COLO668 (cell line): ENCODE measurements around the gene ARHGAP4.

Experiments
- DNase-seq: peaks from one replicate; lab custom pipeline; 2025; ENCODE audit not compliant: unreplicated experiment; lab: John Stamatoyannopoulos, UW

ARHGAP4 gene

GRCh38 chrX:153908219-153908860, 17.7 kb downstream of the ARHGAP4 start:
- no peak for DNase-seq

DNA sequence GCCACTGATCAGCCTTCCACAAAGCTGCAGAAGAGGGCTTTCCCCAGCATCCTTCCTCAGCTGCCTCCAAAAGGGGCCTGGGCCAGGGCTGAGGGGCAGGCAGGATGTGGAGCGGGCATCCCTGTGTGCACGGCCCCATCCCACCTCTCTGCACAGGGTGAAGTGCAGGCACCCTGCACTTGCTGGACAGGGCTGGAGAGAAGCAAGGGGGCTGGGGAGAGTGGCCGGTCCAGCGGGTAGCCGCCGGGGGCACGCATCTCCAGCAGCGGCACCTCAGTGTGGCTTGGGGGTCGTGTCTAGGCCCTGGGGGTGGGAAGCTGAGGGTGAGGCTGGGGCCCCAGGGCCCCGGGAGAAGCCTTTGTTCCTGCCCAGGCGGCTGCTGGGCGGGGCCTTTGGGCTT, 18.6 kb downstream of the ARHGAP4 start:
- DNase-seq, result no peak

DNA sequence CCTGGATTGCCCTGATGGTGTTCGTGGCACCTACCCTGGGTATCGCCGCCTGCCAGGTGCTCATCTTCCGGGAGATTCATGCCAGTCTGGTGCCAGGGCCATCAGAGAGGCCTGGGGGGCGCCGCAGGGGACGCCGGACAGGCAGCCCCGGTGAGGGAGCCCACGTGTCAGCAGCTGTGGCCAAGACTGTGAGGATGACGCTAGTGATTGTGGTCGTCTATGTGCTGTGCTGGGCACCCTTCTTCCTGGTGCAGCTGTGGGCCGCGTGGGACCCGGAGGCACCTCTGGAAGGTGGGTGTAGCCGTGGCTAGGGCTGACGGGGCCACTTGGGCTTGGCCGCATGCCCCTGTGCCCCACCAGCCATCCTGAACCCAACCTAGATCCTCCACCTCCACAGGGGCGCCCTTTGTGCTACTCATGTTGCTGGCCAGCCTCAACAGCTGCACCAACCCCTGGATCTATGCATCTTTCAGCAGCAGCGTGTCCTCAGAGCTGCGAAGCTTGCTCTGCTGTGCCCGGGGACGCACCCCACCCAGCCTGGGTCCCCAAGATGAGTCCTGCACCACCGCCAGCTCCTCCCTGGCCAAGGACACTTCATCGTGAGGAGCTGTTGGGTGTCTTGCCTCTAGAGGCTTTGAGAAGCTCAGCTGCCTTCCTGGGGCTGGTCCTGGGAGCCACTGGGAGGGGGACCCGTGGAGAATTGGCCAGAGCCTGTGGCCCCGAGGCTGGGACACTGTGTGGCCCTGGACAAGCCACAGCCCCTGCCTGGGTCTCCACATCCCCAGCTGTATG, 19.7 kb downstream of the ARHGAP4 start:
- no peak for DNase-seq

DNA sequence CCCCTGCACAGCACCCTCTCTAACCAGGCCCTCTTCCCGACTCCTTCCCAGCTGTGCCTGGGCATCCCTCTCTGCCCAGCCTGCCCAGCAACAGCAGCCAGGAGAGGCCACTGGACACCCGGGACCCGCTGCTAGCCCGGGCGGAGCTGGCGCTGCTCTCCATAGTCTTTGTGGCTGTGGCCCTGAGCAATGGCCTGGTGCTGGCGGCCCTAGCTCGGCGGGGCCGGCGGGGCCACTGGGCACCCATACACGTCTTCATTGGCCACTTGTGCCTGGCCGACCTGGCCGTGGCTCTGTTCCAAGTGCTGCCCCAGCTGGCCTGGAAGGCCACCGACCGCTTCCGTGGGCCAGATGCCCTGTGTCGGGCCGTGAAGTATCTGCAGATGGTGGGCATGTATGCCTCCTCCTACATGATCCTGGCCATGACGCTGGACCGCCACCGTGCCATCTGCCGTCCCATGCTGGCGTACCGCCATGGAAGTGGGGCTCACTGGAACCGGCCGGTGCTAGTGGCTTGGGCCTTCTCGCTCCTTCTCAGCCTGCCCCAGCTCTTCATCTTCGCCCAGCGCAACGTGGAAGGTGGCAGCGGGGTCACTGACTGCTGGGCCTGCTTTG, 20.5 kb downstream of the ARHGAP4 start:
- peak; percentile 21 for DNase-seq

- DNase-seq, result no peak
These were observed 21.8 kb downstream of the ARHGAP4 start, which contains the start of gene AVPR2 for GRCh38 chrX:153903991-153904957. Gene AVPR2, plus strand, starts transcription at chrX:153904673. Its CDS starts 473 bp downstream, at chrX:153905146.

DNA sequence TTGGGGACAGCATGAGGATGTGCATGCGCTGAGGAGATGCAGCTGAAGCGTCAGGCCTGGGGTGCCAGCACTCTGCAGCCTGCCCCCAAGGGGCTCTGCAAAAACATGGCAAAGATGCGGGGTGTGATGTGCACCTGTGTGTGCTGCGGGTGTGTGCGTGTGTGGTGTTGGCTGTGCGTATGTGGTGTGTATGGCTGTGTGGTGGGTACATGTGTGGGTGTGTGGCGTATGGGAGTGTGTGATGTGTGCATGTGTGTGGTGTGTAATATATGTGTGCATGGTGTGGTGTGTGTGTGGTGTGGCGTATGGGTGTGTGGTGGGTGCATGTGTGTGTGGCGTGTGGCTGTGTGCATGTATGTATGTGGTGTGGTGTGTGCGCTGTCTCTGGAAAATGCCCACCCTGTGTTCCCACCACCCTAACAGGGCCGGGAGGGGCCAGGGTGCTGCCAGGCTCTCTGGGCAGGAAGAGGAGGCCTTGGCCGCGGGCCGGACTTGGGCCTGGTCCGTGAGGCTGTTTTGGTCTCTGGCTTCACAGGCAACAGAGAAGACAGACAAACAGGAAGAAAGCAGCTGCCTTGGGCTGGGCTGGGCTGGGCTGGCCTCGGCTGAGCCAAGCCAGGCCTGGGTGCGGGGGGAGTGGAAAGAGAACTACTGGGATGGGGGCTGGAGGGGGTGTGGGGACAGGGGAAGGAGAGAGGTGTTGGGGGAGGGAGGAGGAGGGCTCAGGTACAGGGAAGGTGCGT, 22.7 kb downstream of the ARHGAP4 start:
- DNase-seq, result no peak

GRCh38 chrX:153902385-153902784, 23.7 kb downstream of the ARHGAP4 start:
- DNase-seq, result no peak

GRCh38 chrX:153901753-153902140, 24.3 kb downstream of the ARHGAP4 start:
- DNase-seq, result no peak

- DNase-seq, result peak; percentile 35
These were observed 25.0 kb downstream of the ARHGAP4 start for GRCh38 chrX:153900831-153901752.

- DNase-seq, result no peak
These were observed 28.2 kb downstream of the ARHGAP4 start for GRCh38 chrX:153897899-153898298.

DNA sequence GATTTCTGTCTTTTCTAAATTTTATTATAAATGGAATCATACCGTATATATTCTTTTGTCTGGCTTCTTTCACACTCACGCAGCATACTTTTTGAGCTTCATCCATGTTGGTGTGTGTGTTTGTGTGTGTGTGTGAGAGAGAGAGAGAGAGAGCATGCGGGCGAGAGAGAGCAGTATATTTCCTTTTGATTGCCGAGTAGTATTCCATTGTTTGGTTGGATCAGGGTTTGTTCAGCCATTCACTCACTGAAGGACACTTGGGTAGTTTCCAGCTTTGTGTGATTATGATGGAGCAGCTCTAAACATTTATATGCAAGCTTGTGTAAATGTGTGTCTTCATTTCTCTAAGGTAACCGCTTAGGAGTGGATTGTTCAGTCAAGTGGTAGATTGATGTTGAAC, 36.9 kb downstream of the ARHGAP4 start:
- no peak for DNase-seq

- no peak for DNase-seq
These were observed 37.7 kb downstream of the ARHGAP4 start for GRCh38 chrX:153888344-153888743.

GRCh38 chrX:153887385-153887784, 38.7 kb downstream of the ARHGAP4 start:
- DNase-seq, result no peak

DNA sequence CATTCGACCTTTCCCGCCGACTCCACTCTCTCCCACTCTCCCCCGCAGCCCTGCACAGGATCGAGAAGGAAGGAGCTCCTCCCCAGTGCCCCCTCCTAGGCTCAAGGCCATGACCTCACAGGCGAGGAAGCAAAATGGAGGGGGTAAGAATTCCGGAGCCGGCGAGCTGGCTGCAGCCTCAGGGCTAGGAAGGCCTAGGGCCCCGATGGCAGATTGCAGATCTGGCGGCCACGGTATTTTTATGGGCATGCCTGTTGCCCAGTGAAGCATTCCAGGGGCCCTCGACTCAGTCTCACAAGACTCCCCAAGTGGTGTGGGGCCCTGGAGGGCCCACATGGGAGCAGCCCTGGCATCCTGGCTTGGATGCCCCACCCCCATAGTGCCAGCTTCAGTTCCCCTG, 39.1 kb downstream of the ARHGAP4 start:
- DNase-seq, result no peak

DNA sequence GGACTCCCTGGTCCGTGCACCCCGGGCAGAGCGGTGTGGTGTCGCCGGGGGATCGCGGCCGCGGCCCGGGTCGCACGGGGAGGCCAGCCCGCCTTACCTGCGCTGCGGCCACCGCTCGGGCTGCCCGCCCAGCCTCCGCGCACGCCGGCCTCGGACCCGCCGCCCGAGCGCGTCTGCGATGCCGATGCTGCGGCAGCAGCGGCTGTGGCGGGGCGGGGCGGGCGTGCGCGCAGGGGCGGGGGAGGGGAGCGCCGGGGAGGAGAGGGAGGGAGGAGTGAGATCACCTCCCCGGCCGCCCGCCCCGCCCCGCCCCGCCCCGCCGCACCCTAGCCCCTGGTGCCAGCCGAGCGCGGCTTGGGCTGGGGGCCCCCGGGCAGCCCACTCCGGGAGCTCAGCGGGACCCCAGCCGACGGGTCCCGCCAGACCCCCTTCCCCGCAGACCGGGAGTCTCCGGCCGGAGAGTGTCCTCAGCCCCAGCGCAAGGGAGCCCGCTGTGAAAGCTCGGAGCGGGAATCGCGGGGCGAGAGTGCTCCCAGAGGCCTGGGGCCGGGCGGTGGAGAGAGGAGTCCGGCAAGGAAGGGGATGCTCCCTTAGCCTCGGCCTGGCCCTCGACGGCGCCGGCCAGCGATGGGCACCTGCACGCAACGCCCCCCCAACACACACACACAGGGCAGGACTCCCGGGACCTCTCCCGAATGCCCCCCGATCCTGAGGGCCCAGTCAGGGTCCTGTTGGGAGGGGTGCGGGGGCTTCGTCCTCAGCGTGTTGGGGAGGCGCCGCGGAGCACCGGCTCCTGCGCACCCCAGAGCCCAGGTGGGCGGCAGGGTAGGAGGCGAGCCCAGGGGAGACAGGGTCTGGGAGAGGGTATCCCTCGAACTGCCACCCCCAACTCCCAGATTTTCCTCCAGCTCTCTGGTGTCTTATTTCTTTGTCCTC, 39.8 kb downstream of the ARHGAP4 start, which contains the start of gene L1CAM:
Gene L1CAM (minus strand): TSS at position 206 of the 936 bp plus-strand sequence. CDS start 10,337 bp downstream, outside the sequence.
- peak; percentile 50 for DNase-seq

DNA sequence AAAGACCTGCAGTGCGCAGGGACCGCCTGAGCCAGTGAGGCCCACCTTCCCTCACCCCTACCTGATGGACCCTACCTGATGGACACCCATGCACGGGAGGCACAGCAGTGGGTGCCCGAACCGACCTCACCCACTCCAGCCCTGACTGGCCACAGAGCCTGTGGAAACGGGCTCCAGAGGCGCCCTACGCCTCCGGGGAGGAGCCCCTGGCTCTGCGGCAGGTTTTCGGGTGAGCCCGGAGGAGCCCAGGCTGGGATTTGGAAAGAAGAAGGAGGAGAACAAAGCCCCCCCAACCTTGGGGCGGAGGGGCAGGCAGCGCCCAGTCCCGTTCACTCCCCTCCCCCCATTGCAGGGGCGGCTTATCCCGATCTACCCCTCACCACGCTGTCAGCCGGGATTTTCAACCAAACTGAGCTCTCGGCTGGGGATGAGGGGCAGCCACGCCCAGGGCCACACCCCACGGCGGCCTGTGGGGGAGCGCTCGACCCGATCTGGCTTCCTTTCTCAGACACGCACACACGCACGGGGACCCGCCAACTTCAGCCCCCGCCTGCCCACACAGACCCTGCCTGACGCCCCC, 40.8 kb downstream of the ARHGAP4 start:
- no peak for DNase-seq

DNA sequence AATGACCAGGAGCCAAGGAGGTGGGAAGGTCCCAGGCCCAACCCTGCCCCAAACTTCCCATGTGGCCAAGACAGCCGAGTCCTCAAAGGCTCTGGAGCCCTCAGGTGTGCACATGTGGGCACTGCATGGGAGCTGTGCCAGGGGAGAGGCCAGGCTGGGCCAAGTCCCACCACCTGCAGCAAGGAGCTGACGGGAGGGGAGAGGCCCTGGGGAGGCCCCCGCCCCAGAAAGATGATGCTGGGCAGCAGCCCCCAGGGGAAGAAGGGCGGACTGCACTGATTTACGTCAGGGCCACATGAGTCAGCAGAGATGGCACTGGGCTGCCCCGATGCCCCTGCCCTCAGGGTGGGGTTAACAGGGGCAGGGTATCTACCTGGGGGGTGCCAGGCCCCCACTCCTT, 41.5 kb downstream of the ARHGAP4 start:
- peak; percentile 21 for DNase-seq

DNA sequence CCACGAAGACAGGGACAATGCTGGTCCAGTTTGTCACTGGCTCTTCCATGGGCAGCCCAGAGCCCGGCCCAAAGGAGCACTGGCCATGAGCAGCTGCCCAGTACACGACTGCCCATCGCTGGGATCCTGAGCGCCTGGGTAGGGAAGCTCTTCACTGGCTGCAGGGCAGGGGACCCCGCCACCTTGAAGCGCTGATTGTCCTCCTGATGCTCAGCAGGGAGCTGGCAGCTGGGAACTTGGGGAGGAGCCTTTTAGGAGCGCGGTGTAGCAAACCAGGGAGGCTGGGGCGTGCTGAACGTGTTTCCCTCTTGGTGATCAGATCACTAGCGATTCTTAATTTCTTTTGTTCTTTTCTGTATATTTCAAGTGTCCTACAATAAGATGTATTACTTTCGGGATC, 41.9 kb downstream of the ARHGAP4 start:
- DNase-seq, result no peak
